Mesodermal cell (in vitro differentiated cells): Measurements from ENCODE around the gene CES2.
"Not testable (repeated sequence)": the region's sequence is repeated elsewhere in the genome, so short reads cannot be mapped to it uniquely, and the experiment has no call there.

ENCODE experiments used
- H3K27ac ChIP-seq: 2 replicates; pipeline ENCODE4 v1.7.0; 2013; ENCODE audit warnings: mild to moderate bottlenecking, low read depth, low read length, moderate library complexity; ENCODE audit not compliant: severe bottlenecking
- H3K36me3 ChIP-seq: 2 replicates; pipeline ENCODE4 v1.7.1; 2013; ENCODE audit warnings: mild to moderate bottlenecking, low read length, moderate library complexity; ENCODE audit not compliant: control insufficient read depth, insufficient read depth
- H3K4me1 ChIP-seq: one replicate; pipeline ENCODE4 v1.7.1; 2013; ENCODE audit warnings: mild to moderate bottlenecking, low read length; ENCODE audit not compliant: insufficient read depth, control insufficient read depth, poor library complexity, severe bottlenecking
- H3K4me3 ChIP-seq: 2 replicates; pipeline ENCODE4 v1.7.0; 2013; ENCODE audit warnings: low read length, control low read depth, mild to moderate bottlenecking; ENCODE audit not compliant: insufficient read depth, poor library complexity, severe bottlenecking; ENCODE audit errors: extremely low read depth
- H3K9me3 ChIP-seq: 2 replicates; pipeline ENCODE4 v1.7.1; 2013; ENCODE audit warnings: mild to moderate bottlenecking, low read length, moderate library complexity; ENCODE audit not compliant: control insufficient read depth
- WGBS, 2 experiments: methylation state at CpG; one replicate each; pipeline ENCODE4 v1.1.5; 2013; ENCODE audit warnings: missing lambda C conversion rate in 2 of 2; ENCODE audit not compliant: insufficient coverage in 2 of 2; 5-methylcytosine and 5-hydroxymethylcytosine counted together

CES2 gene

GRCh38 chr16:66972983-66973382, 37.7 kb downstream of the CES2 start:
- 70 to 74% methylated on average over 8 to 9 of the region's 9 CpGs for WGBS, 2 experiments
- Histone ChIP-seq H3K4me1 (peaks cover 3% of the 10 kb centered on the region), H3K27ac (no peak overlapping the region)

GRCh38 chr16:66973716-66974115, 38.4 kb downstream of the CES2 start:
- no peak overlapping the region for H3K4me3 ChIP-seq
- H3K27ac ChIP-seq: no peak overlapping the region
- WGBS, 2 experiments: 96 to 100% methylated on average over 4 to 5 of the region's 6 CpGs
- no peaks in the 10 kb centered on the region for H3K9me3 ChIP-seq
- no peaks in the 10 kb centered on the region for H3K36me3 ChIP-seq
- H3K4me1 ChIP-seq: peaks cover 3% of the 10 kb centered on the region

More at GRCh38 chr16:66972983-66973382, 37.7 kb downstream of the CES2 start:
- H3K4me3 ChIP-seq: no peak overlapping the region
- no peaks in the 10 kb centered on the region for H3K9me3 ChIP-seq
- H3K36me3 ChIP-seq: no peaks in the 10 kb centered on the region

- not testable (repeated sequence) for H3K4me1 ChIP-seq, H3K9me3 ChIP-seq, H3K36me3 ChIP-seq, H3K27ac ChIP-seq, H3K4me3 ChIP-seq
- WGBS, 2 experiments: 94% methylated on average over 22 to 23 of the region's 32 CpGs
These were observed 39.0 kb downstream of the CES2 start for GRCh38 chr16:66974156-66974931.

GRCh38 chr16:66974932-66975246, 39.6 kb downstream of the CES2 start:
- H3K9me3 ChIP-seq, H3K4me3 ChIP-seq, H3K36me3 ChIP-seq, H3K4me1 ChIP-seq, H3K27ac ChIP-seq: not testable (repeated sequence)
- 93 to 96% methylated on average over 9 to 11 of the region's 11 CpGs for WGBS, 2 experiments

GRCh38 chr16:66975302-66975893, 40.1 kb downstream of the CES2 start:
- Histone ChIP-seq H3K4me1 (peaks cover 3% of the 10 kb centered on the region), H3K36me3 (no peaks in the 10 kb centered on the region), H3K4me3 (no peak overlapping the region), H3K9me3 (no peaks in the 10 kb centered on the region), H3K27ac (no peak overlapping the region)
- WGBS, 2 experiments: 92% methylated on average over 9 to 10 of the region's 14 CpGs

GRCh38 chr16:66976746-66977145, 41.4 kb downstream of the CES2 start:
- no peak overlapping the region for H3K4me3 ChIP-seq
- no peak overlapping the region for H3K27ac ChIP-seq
- H3K4me1 ChIP-seq: peaks cover 3% of the 10 kb centered on the region
- 80 to 85% methylated on average over 11 to 12 of the region's 13 CpGs for WGBS, 2 experiments
- no peaks in the 10 kb centered on the region for H3K9me3 ChIP-seq
- no peaks in the 10 kb centered on the region for H3K36me3 ChIP-seq

GRCh38 chr16:66977341-66978113, 42.2 kb downstream of the CES2 start:
- peaks cover 3% of the 10 kb centered on the region for H3K4me1 ChIP-seq
- H3K4me3 ChIP-seq: no peak overlapping the region
- 37 to 43% methylated on average over 8 to 9 of the region's 15 CpGs for WGBS, 2 experiments
- H3K36me3 ChIP-seq: no peaks in the 10 kb centered on the region
- H3K9me3 ChIP-seq: no peaks in the 10 kb centered on the region
- no peak overlapping the region for H3K27ac ChIP-seq

GRCh38 chr16:66979011-66979717, 43.8 kb downstream of the CES2 start:
- 87% methylated on average over 11 to 13 of the region's 16 CpGs for WGBS, 2 experiments
- Histone ChIP-seq H3K9me3 (no peaks in the 10 kb centered on the region), H3K27ac (no peak overlapping the region), H3K4me1 (no peaks in the 10 kb centered on the region), H3K36me3 (no peaks in the 10 kb centered on the region), H3K4me3 (no peak overlapping the region)

GRCh38 chr16:66983033-66983432, 47.7 kb downstream of the CES2 start:
- H3K9me3 ChIP-seq: no peaks in the 10 kb centered on the region
- H3K4me3 ChIP-seq: no peak overlapping the region
- no peak overlapping the region for H3K27ac ChIP-seq
- WGBS, 2 experiments: 83 to 100% methylated on average over 1 of the region's 9 CpGs
- no peaks in the 10 kb centered on the region for H3K36me3 ChIP-seq
- H3K4me1 ChIP-seq: no peaks in the 10 kb centered on the region

- no peaks in the 10 kb centered on the region for H3K4me1 ChIP-seq
- WGBS, 2 experiments: 84 to 88% methylated on average over 4 of the region's 4 CpGs
- no peak overlapping the region for H3K4me3 ChIP-seq
- no peaks in the 10 kb centered on the region for H3K9me3 ChIP-seq
- no peaks in the 10 kb centered on the region for H3K36me3 ChIP-seq
- no peak overlapping the region for H3K27ac ChIP-seq
These were observed 49.6 kb downstream of the CES2 start for GRCh38 chr16:66984892-66985311.
